RWPE1 (cell line): ENCODE results near the gene JAZF1.

ENCODE experiments used
- CTCF ChIA-PET: fragments of 350-600 bp; sonication (Branson Sonifier 250); formaldehyde crosslinking; extraction: SDS; loops from one replicate; lab custom pipeline; 2021; lab: Yijun Ruan, JAX
- POLR2A ChIA-PET: fragments of 400-600 bp; formaldehyde crosslinking; extraction: SDS; loops from one replicate; lab custom pipeline; 2020; ENCODE audit warnings: antibody characterized with exemption; ENCODE audit not compliant: low non-redundant PET; lab: Yijun Ruan, JAX
- DNase-seq: peaks from one replicate; pipeline ENCODE4 v3.0.0; 2012; ENCODE audit warnings: low spot score
- H3K27ac ChIP-seq: fragments of 450-650 bp; 2 replicates; pipeline ENCODE4 v1.5.1; 2017
- CTCF ChIP-seq: fragments of 450-650 bp; conservative IDR thresholded peaks from 2 replicates; pipeline ENCODE4 v1.5.1; 2017; ENCODE audit warnings: low read depth, mild to moderate bottlenecking

JAZF1 gene

GRCh38 chr7:28005075-28005846 lies 175.3 kb downstream of the JAZF1 start:
- no peak for TF ChIP-seq CTCF
- POLR2A ChIA-PET, result interaction anchor here (0.6 kb wide), 1 partner anchor 908 kb away, joined by 4 read pairs; no protein-coding TSS in a partner anchor
- DNase-seq, result no peak
- no peak overlapping the region for H3K27ac ChIP-seq
- CTCF ChIA-PET, result interaction anchor here (0.6 kb wide), 3 partner anchors 58 to 715 kb away, joined by 3 to 5 read pairs (median 4); no protein-coding TSS in a partner anchor

DNA sequence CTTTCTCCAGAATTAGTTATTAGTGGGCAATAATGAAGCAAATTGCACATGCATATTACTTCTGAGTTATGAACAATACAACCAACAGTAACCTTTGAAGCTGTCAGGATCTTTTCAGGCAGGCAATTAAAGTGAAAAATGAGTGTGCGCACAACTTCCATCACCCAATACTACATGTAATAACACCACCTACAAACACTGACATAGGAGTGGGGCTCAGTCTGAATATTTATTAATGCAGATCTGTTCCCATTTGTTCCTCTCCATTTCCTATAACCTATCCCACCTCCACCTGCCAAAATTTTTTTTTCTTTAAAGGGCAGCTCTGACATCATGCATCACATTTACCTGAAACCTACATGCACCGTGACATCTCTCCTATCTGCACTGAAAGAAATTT lies 177.2 kb downstream of the JAZF1 start:
- TF ChIP-seq CTCF, result no peak
- ChIA-PET POLR2A (no interaction called here), CTCF (interaction anchor here (1.0 kb wide), 1 partner anchor 90 kb away, joined by 3 read pairs; no protein-coding TSS in a partner anchor)
- H3K27ac ChIP-seq, result no peak overlapping the region
- no peak for DNase-seq

DNA sequence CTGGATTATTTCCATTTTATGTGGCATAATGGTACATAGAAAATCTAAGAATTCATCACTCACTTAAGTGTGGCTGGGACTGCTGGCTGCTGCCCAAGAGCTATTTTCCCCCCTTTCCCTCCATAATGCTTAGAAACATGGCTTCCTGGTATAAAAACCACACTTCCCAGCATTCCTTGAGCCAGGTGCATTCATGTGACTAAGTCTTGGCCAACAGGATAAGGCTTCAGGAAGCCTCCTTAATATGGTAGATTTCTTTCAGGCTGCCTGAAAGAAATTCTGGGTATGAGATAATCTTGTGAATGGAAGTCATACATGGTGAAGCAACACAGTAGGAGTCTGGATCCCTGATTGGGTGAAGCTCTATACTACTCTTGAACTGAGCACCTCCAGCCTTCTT lies 178.0 kb downstream of the JAZF1 start:
- CTCF ChIA-PET, result no interaction called here
- no peak overlapping the region for H3K27ac ChIP-seq
- no peak for DNase-seq
- no peak for TF ChIP-seq CTCF
- POLR2A ChIA-PET, result no interaction called here

GRCh38 chr7:28001896-28002295 lies 178.7 kb downstream of the JAZF1 start:
- POLR2A ChIA-PET, result no interaction called here
- TF ChIP-seq CTCF, result no peak
- H3K27ac ChIP-seq, result no peak overlapping the region
- no peak for DNase-seq
- CTCF ChIA-PET, result no interaction called here

GRCh38 chr7:27999829-28000228 lies 180.8 kb downstream of the JAZF1 start:
- TF ChIP-seq CTCF, result no peak

GRCh38 chr7:27998382-27998781 lies 182.2 kb downstream of the JAZF1 start:
- POLR2A ChIA-PET, result no interaction called here
- no peak overlapping the region for H3K27ac ChIP-seq
- TF ChIP-seq CTCF, result no peak
- CTCF ChIA-PET, result no interaction called here
- no peak for DNase-seq

More at GRCh38 chr7:27999829-28000228, 180.8 kb downstream of the JAZF1 start:
- POLR2A ChIA-PET, result no interaction called here
- H3K27ac ChIP-seq, result no peak overlapping the region
- no peak for DNase-seq
- CTCF ChIA-PET, result no interaction called here
